Body of pancreas (tissue), 4 donors: Measurements from ENCODE around the gene ATP1A3. TPM values are rescaled to one million over a fixed set of nuclear protein-coding genes. Genes with fewer than 3 reads are reported as not detected.

Experiments
- ATAC-seq: fragments of 150-250 bp; one replicate; pipeline ENCODE4 v1.9.1; 2016
- DNase-seq, 4 donors: peaks; one replicate each; pipeline ENCODE4 v3.0.0-alpha.2; 2019
- H3K27ac ChIP-seq, 4 donors: fragments of 200-600 bp; sonication (generic); 1 replicate in 3 of 4; 2 replicates in 1 of 4; pipeline versions ENCODE4 v1.5.1 to v1.6.1; 2016 to 2019; ENCODE audit warnings: mild to moderate bottlenecking in 1 of 4, mixed read lengths in 1 of 4, moderate library complexity in 1 of 4
- H3K27me3 ChIP-seq, 2 donors: fragments of 200-600 bp; sonication (generic); one replicate each; pipeline ENCODE4 v1.6.0; 2016; ENCODE audit warnings: mild to moderate bottlenecking in 1 of 2
- H3K36me3 ChIP-seq, 2 donors: fragments of 200-600 bp; sonication (generic); replicated peaks in 1 of 2; 2 replicates each; pipeline ENCODE4 v1.5.1; 2016; ENCODE audit warnings: low read depth in 2 of 2; ENCODE audit not compliant: insufficient read depth in 1 of 2
- H3K4me1 ChIP-seq: fragments of 200-600 bp; sonication (generic); one replicate; pipeline ENCODE4 v1.6.0; 2016
- H3K4me3 ChIP-seq, 2 donors: fragments of 200-600 bp; sonication (generic); 1 replicate in 1 of 2; 2 replicates in 1 of 2; pipeline ENCODE4 v1.5.1; 2016 to 2019
- H3K9me3 ChIP-seq, 3 donors: fragments of 200-600 bp; sonication (generic); 1 replicate in 2 of 3; 2 replicates in 1 of 3; pipeline ENCODE4 v1.5.1; 2016
- POLR2A ChIP-seq, 3 donors: fragments of 450-650 bp; IDR thresholded peaks; one replicate each; pipeline ENCODE4 v1.6.1; 2016; ENCODE audit warnings: antibody characterized with exemption in 3 of 3, mild to moderate bottlenecking in 2 of 3
- WGBS, 2 donors: methylation state at CpG; one replicate each; pipeline ENCODE4 v1.1.5; 2017; 5-methylcytosine and 5-hydroxymethylcytosine counted together
- intact Hi-C: fragments of 100-400 bp; cut with DNase I; formaldehyde crosslinking; loops from one replicate; pipeline ENCODE4 v1.15.1; 2023
- total RNA-seq, 2 donors: library from RNA; depleted of rRNA; stranded (reverse); fragments of >200 nt; gene quantifications; one replicate each; pipeline ENCODE4 v1.1.0, GENCODE V29; 2016
- TF ChIP-seq, protein P1 (sequence below), 7 experiments: fragments of 450-650 bp in 4 of 7; fragments of 200-600 bp in 3 of 7; sonication (generic) in 3 of 7; IDR thresholded peaks; one replicate each; pipeline ENCODE4 v1.5.1; 2016 to 2019; ENCODE audit warnings: antibody characterized with exemption in 7 of 7

ATP1A3 gene
- total RNA-seq, 2 donors from 2014 or later: 0.26 TPM; not detected in 1

DNA sequence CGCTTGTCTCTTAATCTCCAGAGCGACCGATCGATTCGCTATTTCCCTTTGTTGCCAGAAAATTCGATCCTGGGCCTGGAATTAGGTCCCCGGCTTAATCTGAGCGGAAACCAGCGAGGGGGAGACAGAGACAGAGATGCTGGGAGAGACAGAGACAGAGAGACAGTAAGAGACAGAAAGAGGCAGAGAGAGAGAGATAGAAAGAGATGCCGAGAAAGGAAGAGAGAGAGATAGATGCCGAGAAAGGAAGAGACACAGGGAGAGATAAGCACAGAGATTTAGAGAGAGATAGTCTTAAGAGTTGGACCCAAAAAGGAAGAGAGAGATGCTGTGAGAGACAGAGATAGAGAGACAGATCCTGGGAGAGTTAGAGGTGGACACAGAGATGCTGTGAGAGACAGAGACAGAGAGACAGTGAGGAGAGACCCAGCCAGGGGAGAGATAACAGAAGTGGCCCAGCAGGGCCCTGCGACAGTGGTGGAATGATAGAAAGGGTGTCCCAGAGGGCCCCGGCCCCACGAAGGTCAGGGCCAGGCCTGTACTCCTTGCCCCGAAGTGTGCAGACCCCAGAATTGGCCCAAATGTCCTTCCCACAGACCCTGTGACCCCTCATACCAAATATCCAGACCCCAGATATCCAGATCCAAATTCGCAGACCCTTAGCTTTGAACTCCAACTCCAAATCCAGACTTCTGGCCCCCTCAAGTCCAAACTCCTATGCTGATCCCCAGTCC is 67.1 kb downstream of the ATP1A3 start:
- 55 to 81% methylated on average over 16 of the region's 16 CpGs for WGBS, 2 donors
- Histone ChIP-seq H3K36me3 (no peaks in the 10 kb centered on the region), H3K4me1 (peaks cover 21% of the 10 kb centered on the region), H3K27ac (no peak overlapping the region), H3K27me3 (peaks cover 0 to 10% of the 10 kb centered on the region in 2 donors), H3K4me3 (no peak overlapping the region), H3K9me3 (no peaks in the 10 kb centered on the region)
- intact Hi-C loops: loop anchor here (5.0 kb wide), 1 partner anchor 35 kb away; no protein-coding TSS in a partner anchor
- TF ChIP-seq, protein P1, sequence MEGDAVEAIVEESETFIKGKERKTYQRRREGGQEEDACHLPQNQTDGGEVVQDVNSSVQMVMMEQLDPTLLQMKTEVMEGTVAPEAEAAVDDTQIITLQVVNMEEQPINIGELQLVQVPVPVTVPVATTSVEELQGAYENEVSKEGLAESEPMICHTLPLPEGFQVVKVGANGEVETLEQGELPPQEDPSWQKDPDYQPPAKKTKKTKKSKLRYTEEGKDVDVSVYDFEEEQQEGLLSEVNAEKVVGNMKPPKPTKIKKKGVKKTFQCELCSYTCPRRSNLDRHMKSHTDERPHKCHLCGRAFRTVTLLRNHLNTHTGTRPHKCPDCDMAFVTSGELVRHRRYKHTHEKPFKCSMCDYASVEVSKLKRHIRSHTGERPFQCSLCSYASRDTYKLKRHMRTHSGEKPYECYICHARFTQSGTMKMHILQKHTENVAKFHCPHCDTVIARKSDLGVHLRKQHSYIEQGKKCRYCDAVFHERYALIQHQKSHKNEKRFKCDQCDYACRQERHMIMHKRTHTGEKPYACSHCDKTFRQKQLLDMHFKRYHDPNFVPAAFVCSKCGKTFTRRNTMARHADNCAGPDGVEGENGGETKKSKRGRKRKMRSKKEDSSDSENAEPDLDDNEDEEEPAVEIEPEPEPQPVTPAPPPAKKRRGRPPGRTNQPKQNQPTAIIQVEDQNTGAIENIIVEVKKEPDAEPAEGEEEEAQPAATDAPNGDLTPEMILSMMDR (IDR thresholded peaks at IDR 0.05): no peak
- TF ChIP-seq POLR2A (IDR thresholded peaks at IDR 0.05): no peak
- no peak for DNase-seq
- ATAC-seq: no peak

DNA sequence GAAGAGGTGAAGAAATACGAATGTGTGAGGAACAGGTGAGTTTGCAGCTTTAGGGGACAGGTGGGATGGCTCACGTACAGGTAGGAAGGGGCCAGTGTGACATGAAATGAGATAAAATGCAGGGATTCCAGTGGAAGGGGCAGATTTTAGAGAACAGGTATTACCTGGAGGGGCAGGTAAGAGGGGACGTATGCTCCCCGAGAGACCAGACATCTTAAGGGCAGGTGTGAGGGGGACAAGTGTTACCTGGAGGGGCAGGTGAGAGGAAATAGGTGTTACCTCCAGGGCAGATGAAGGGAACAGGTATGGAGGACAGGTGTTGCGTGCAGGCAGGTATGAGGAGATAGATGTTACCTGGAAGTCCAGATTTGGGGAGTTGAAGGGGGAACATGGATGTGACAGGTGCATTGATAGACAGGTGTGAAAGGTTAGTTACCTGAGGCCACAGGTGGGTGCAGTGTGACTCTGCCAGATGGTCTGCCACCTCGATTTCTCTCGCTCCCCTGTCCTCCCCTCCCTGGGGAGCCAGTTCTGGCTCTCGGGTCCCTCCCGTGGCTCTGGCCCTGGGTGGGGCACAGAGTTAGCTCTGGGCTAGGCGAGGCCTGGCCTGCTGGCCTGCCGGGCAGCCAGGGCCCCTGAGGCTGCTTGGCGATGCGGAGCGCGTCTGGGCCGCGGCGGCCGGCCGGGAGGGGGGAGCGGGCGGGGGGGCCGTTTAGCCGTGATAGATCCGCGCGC is 67.8 kb downstream of the ATP1A3 start:
- no peaks in the 10 kb centered on the region for H3K36me3 ChIP-seq
- no peak overlapping the region for H3K4me3 ChIP-seq
- H3K9me3 ChIP-seq: no peaks in the 10 kb centered on the region
- TF ChIP-seq, protein P1 (IDR thresholded peaks at IDR 0.05): no peak
- intact Hi-C loops: loop anchor here (5.0 kb wide), 1 partner anchor 34 kb away; no protein-coding TSS in a partner anchor
- DNase-seq (no peak), ATAC-seq (no peak)
- H3K4me1 ChIP-seq: peaks cover 21% of the 10 kb centered on the region
- H3K27me3 ChIP-seq: peaks cover 0 to 11% of the 10 kb centered on the region in 2 donors
- no peak overlapping the region for H3K27ac ChIP-seq
- 59 to 69% methylated on average over 14 to 26 of the region's 27 CpGs for WGBS, 2 donors

DNA sequence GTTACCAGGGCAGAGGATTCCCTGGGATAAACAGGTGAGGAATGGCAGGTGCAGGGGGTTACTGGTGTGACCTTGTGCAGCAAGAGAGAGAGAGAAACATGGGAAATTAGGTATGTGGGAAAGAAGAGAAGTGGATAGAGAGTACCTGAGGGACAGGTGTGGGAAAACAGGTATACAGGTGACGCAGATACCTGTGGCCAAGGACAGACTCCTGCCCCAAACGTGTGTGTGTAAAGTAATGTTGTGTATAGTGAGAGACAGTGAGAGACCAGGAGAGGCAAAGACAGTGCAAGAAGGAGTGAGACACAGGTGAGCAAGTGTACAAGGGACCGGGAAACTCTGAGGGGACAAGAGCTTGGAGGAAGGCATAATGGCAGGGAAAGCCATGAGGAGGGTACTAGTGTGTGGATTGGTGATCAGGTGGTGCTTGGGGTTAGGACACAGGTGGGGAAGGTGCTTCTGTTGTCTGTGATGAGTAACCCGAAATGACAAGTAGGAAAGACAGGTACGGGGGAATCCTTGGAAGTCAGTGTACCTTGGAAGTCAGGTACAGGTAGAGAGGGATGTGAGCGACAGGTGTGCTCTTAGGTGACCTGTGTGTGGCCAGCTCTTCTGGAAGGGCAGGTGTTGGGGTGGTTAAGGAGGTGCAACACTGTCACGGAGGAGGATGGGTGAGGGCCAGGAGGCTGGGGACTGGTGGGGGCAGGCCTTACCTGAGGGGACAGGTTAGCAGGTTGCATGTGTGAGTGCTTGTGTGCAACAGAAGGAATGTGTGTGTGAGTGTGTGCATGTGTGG is 68.6 kb downstream of the ATP1A3 start:
- Histone ChIP-seq H3K4me3 (no peak overlapping the region), H3K27me3 (peaks cover 0 to 11% of the 10 kb centered on the region in 2 donors), H3K9me3 (no peaks in the 10 kb centered on the region), H3K27ac (no peak overlapping the region), H3K36me3 (no peaks in the 10 kb centered on the region), H3K4me1 (peaks cover 21% of the 10 kb centered on the region)
- ATAC-seq: no peak
- 40 to 54% methylated on average over 7 of the region's 7 CpGs for WGBS, 2 donors
- DNase-seq: no peak
- TF ChIP-seq POLR2A (IDR thresholded peaks at IDR 0.05): no peak
- TF ChIP-seq, protein P1 (IDR thresholded peaks at IDR 0.05): no peak
- intact Hi-C loops: loop anchor here (5.0 kb wide), 1 partner anchor 33 kb away; no protein-coding TSS in a partner anchor

DNA sequence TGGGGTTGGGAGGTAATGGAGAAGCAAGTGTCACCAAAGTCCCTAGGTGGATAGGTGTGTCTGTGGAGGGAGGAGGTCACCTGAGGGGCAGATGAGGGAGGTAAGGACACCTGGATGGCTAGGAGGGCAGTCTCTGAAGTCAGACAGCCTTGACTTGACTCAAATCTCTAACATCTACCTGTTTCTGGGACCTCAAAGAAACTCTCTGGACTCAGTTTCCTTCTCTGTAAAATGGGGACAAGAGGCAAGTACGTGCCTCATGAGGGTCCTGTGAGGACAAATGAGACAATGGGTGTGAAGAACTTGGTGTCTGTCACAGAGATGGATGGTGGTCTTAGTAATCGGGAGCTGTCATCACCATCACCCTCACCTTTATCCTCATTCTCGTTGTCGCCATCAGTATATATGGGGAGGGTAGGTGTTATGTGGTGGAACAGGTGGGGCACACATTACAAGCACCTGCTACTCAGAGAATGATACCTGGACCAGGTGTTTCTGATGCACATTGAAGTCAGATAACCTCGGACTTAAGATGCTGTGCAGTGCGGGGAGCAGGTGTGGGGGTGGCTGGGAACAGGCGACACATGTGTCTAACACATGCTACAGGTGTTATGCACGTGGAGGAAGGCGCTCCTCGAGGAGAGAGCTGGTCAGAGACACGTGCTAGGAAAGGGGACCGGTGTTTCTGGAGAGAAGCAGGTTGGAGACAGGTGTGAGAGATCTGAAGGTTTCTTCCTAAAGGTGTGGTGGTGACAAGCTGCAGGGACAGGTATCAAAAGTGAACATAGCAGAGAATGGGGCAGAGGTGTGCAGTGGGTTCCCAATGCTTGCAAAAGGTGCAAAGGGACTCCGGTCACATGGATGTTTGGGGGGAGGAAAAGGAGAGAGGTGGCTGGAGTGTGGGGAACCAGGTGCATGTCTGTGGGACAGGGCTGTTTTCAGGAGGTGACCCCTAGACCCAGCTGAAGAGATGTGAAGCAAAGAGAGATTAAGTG is 69.6 kb downstream of the ATP1A3 start:
- no peak overlapping the region for H3K4me3 ChIP-seq
- ATAC-seq (no peak), DNase-seq (no peak)
- no peak for TF ChIP-seq POLR2A (IDR thresholded peaks at IDR 0.05)
- TF ChIP-seq, protein P1 (IDR thresholded peaks at IDR 0.05): no peak
- H3K27me3 ChIP-seq: peaks cover 0 to 11% of the 10 kb centered on the region in 2 donors
- no peak overlapping the region for H3K27ac ChIP-seq
- 51 to 52% methylated on average over 13 of the region's 13 CpGs for WGBS, 2 donors
- H3K4me1 ChIP-seq: peaks cover 20% of the 10 kb centered on the region
- no peaks in the 10 kb centered on the region for H3K36me3 ChIP-seq
- no peaks in the 10 kb centered on the region for H3K9me3 ChIP-seq
- intact Hi-C loops: loop anchor here (5.0 kb wide), 1 partner anchor 32 kb away; no protein-coding TSS in a partner anchor
